Transverse colon (tissue), 4 donors: ENCODE results near the gene RHOD. TPM values are rescaled to one million over a fixed set of nuclear protein-coding genes. Genes with fewer than 3 reads are reported as not detected.

ENCODE experiments used
- DNase-seq: peaks from one replicate; pipeline ENCODE4 v3.0.0-alpha.2; 2019
- H3K27ac ChIP-seq, 4 donors: fragments of 200-600 bp; sonication (generic); 2 replicates each; pipeline ENCODE4 v1.5.1; 2016 to 2018; ENCODE audit warnings: inconsistent platforms in 4 of 4
- H3K27me3 ChIP-seq: fragments of 200-600 bp; sonication (generic); 2 replicates; pipeline ENCODE4 v1.5.1; 2017; ENCODE audit warnings: inconsistent platforms
- H3K36me3 ChIP-seq, 4 donors: fragments of 200-600 bp; sonication (generic); 2 replicates each; pipeline ENCODE4 v1.5.1; 2017 to 2019; ENCODE audit warnings: inconsistent platforms in 4 of 4
- H3K4me1 ChIP-seq, 4 donors: fragments of 200-600 bp; sonication (generic); 2 replicates each; pipeline ENCODE4 v1.5.1; 2017 to 2020; ENCODE audit warnings: inconsistent platforms in 4 of 4
- H3K4me3 ChIP-seq, 4 donors: fragments of 200-600 bp; sonication (generic); 1 replicate in 1 of 4; 2 replicates in 3 of 4; pipeline versions ENCODE4 v1.5.1 to v1.6.1; 2017 to 2019; ENCODE audit warnings: inconsistent platforms in 4 of 4
- H3K9me3 ChIP-seq, 2 donors: fragments of 200-600 bp; sonication (generic); 2 replicates each; pipeline ENCODE4 v1.5.1; 2017 to 2019; ENCODE audit warnings: inconsistent platforms in 2 of 2
- EP300 ChIP-seq: sonication (generic); formaldehyde crosslinking; IDR thresholded peaks from one replicate; pipeline ENCODE4 v1.6.1; 2017; ENCODE audit warnings: antibody characterized with exemption, low read depth
- POLR2A ChIP-seq: fragments of 450-650 bp; IDR thresholded peaks from one replicate; pipeline ENCODE4 v1.6.1; 2016; ENCODE audit warnings: antibody characterized with exemption, mild to moderate bottlenecking, moderate library complexity
- POLR2AphosphoS5 ChIP-seq, 3 donors: sonication (generic); formaldehyde crosslinking; IDR thresholded peaks; one replicate each; pipeline ENCODE4 v1.6.1; 2016; ENCODE audit warnings: antibody characterized with exemption in 3 of 3
- WGBS, 2 donors: methylation state at CpG; one replicate each; pipeline ENCODE4 v1.1.5; 2018; ENCODE audit warnings: low coverage in 1 of 2; 5-methylcytosine and 5-hydroxymethylcytosine counted together
- in situ Hi-C, 4 donors: fragments of 200-750 bp; cut with MboI; loops; one replicate each; pipeline versions ENCODE4 v1.15.0 to v1.15.1; 2017; ENCODE audit warnings: low sequenced_read_pairs in 3 of 4, low pct_ligation_motif_present in 1 of 4, low pct_unique_long_range_greater_than_20kb in 1 of 4
- intact Hi-C: fragments of 100-400 bp; cut with DNase I; formaldehyde crosslinking; loops from one replicate; pipeline ENCODE4 v1.15.1; 2023; ENCODE audit warnings: low total_unique reads
- total RNA-seq, 4 donors: library from RNA; depleted of rRNA; stranded (reverse); fragments of >200 nt; gene quantifications; one replicate each; pipeline ENCODE4 v1.1.0, GENCODE V29; 2016
- TF ChIP-seq, protein P1 (sequence below), 5 experiments: fragments of 200-600 bp in 3 of 5; fragments of 450-650 bp in 2 of 5; sonication (generic) in 3 of 5; IDR thresholded peaks; 1 replicate in 2 of 5; 2 replicates in 3 of 5; pipeline ENCODE4 v1.5.1; 2016 to 2017; ENCODE audit warnings: antibody characterized with exemption in 5 of 5, inconsistent platforms in 3 of 5, mild to moderate bottlenecking in 2 of 5, moderate library complexity in 1 of 5

RHOD gene
- total RNA-seq, 4 donors from 2014 or later = 1.2 to 54.6 (median 5.8) TPM

DNA sequence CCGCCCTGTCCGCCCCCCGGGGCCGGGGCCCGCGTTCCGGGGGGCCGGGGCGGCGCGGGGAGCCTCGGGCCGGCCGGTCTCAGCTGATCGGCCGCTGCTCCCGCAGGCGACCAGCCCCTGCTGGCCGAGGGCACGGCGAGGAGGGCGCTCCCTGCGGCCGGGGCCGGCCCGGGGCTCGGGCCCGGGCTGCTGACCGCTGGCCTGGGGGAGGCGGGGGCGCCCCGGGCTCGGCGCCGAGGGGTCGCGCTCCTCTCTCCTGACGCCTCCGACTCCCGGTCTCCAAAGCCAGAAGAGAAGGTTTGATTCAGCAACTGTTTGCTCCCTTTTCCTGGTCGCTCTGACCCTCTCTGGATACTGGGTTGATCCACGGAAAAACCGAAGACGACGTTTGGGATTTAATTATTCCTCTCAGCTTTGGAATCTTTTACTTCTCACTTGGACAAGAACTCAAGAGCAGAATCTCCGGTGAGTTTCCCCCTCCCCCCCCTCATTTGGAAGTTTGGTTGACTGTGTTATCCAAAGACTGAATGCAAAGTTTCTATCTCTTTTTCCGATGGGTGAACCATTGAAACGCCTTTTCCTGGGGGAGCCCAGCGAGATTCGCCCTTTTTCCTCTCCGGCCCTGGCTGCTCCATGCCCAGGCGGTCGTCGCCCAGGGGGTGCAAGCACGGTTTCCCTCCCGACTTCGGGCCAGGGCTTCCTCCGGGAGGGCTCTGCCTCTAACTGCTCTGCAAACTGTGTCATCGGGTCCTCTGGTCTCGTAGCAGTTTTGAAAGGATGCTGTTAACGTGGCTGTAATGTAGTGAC, 63.1 kb downstream of the RHOD start:
- WGBS, 2 donors = 0 to 1% methylated on average over 7 to 32 of the region's 61 CpGs
- Histone ChIP-seq H3K27me3 (no peaks in the 10 kb centered on the region), H3K4me1 (peaks cover 17 to 59% (median 22%) of the 10 kb centered on the region in 4 donors), H3K27ac (peak overlapping the region; percentile 98 to 100 (median 100)), H3K36me3 (peaks cover 0 to 2% (median 0%) of the 10 kb centered on the region in 4 donors), H3K9me3 (no peaks in the 10 kb centered on the region), H3K4me3 (peak overlapping the region; percentile 98 to 100 (median 98))
- peak; percentile 32 for DNase-seq
- in situ Hi-C loops (no loop called here), intact Hi-C loops (loop anchor here (5.0 kb wide), 1 partner anchor 1047 kb away; the partner anchor contains the start of gene PACS1)
- TF ChIP-seq POLR2A (no peak), EP300 (no peak), POLR2AphosphoS5 (IDR thresholded peaks at IDR 0.05) (no peak)
- TF ChIP-seq, protein P1, sequence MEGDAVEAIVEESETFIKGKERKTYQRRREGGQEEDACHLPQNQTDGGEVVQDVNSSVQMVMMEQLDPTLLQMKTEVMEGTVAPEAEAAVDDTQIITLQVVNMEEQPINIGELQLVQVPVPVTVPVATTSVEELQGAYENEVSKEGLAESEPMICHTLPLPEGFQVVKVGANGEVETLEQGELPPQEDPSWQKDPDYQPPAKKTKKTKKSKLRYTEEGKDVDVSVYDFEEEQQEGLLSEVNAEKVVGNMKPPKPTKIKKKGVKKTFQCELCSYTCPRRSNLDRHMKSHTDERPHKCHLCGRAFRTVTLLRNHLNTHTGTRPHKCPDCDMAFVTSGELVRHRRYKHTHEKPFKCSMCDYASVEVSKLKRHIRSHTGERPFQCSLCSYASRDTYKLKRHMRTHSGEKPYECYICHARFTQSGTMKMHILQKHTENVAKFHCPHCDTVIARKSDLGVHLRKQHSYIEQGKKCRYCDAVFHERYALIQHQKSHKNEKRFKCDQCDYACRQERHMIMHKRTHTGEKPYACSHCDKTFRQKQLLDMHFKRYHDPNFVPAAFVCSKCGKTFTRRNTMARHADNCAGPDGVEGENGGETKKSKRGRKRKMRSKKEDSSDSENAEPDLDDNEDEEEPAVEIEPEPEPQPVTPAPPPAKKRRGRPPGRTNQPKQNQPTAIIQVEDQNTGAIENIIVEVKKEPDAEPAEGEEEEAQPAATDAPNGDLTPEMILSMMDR (IDR thresholded peaks at IDR 0.05) = no peak

DNA sequence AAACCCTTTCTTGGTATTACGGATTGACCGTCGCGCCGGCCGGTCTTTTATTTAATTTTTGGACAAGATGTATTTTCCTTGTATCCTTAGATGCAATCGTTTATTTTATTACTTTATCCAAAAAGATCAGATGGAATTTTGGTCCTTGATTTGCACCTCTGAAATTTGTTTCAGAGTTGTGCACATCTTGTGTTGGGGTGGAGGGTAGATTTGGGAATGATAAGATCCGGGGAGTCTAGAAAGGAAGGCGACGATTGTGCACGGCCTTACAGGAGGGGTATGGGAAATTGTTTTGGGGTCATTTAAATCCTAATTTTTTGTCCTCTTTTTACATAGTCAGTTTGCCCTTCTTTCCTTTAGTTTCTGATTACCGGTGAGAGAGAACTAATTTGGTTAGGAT, 63.8 kb downstream of the RHOD start:
- Histone ChIP-seq H3K9me3 (no peaks in the 10 kb centered on the region), H3K4me1 (peaks cover 17 to 59% (median 22%) of the 10 kb centered on the region in 4 donors), H3K4me3 (peak overlapping the region; percentile 33 to 100 (median 98)), H3K27ac (peak overlapping the region; percentile 98 to 100 (median 100)), H3K27me3 (no peaks in the 10 kb centered on the region), H3K36me3 (peaks cover 0 to 8% (median 0%) of the 10 kb centered on the region in 4 donors)
- in situ Hi-C loops (no loop called here), intact Hi-C loops (loop anchor here (5.0 kb wide), 1 partner anchor 1048 kb away; the partner anchor contains the start of gene PACS1)
- no peak for TF ChIP-seq POLR2AphosphoS5 (IDR thresholded peaks at IDR 0.05)
- TF ChIP-seq, protein P1 (IDR thresholded peaks at IDR 0.05) = no peak
- no peak for TF ChIP-seq POLR2A
- no peak for TF ChIP-seq EP300
- no peak for DNase-seq
- 1% methylated on average over 12 of the region's 12 CpGs for WGBS, 2 donors

DNA sequence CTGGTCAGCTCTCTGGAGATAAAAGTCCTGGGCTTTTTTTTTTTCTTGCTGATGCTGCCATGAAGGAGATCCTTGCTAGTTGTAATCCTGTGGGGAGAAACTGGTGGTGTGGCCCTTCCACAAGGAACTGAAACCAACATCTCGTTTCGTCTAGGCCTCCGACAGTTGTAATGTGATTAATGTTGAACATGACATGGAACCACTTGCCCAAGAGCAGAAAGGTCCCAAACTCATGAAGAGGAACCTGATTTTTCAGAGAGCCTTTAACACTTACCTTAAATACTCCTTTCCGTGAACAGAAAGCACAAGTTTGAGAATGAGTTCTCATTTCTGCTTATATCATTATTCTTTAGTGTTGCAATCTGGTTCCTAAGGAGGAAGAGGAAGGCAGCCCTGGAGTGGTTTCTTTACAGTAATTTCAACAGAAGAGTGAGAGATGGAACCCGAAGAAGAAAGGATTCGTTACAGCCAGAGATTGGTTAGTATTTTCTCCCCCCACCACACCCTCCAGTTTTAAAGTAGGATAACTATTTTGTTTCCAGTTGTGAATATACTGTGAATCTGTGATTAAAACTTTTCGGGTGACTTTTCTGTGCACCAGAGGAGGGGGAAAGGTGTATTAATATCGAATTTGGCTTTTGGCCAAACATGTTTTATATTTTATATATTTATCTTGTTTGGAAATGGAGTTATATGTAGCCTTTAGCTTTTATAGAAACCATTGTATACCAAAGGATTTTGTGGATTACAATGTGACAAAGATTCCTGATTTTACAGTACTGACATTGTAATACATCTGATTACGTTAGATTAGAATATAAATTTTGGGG, 64.4 kb downstream of the RHOD start:
- Histone ChIP-seq H3K36me3 (peaks cover 0 to 11% (median 2%) of the 10 kb centered on the region in 4 donors), H3K27ac (peak overlapping the region; percentile 98 to 100 (median 100)), H3K9me3 (no peaks in the 10 kb centered on the region), H3K4me1 (peaks cover 17 to 55% (median 22%) of the 10 kb centered on the region in 4 donors), H3K27me3 (no peaks in the 10 kb centered on the region), H3K4me3 (peak overlapping the region; percentile 33 to 100 (median 98))
- TF ChIP-seq POLR2A (peak; percentile 26), EP300 (no peak), POLR2AphosphoS5 (IDR thresholded peaks at IDR 0.05) (peak in 1 of 3 donors; percentile 10)
- TF ChIP-seq, protein P1 (IDR thresholded peaks at IDR 0.05) = no peak
- in situ Hi-C loops = no loop called here
- DNase-seq = peak; percentile 53
- 3 to 9% methylated on average over 6 to 9 of the region's 9 CpGs for WGBS, 2 donors
- intact Hi-C loops = loop anchor here (5.0 kb wide), 1 partner anchor 1049 kb away; the partner anchor contains the start of gene PACS1

Other genes starting within 250 kb of the RHOD start
- 10 to 100 TPM; 14.5 to 40.3 (median 37.4) TPM for gene RCE1, start 213.4 kb upstream of the RHOD start, total RNA-seq
- 10 to 100 TPM; 14.3 to 52.3 (median 22.6) TPM for gene LRFN4, start 199.8 kb upstream of the RHOD start, total RNA-seq
- 100 to 1,000 TPM in 1 of 4 donors, 10 to 100 TPM in 3; 14.9 to 246 (median 38.1) TPM for gene PC, start 98.5 kb upstream of the RHOD start, total RNA-seq
- 10 to 100 TPM in 3 of 4 donors, not detected in 1; 21.0 to 88.3 (median 56.1) TPM for gene C11orf86, start 81.5 kb upstream of the RHOD start, total RNA-seq
- gene SYT12, start 33.7 kb upstream of the RHOD start, total RNA-seq = not detected
- gene KDM2A, start 62.4 kb downstream of the RHOD start, total RNA-seq = 100 to 1,000 TPM in 1 of 4 donors, 10 to 100 TPM in 3; 65.3 to 137 (median 81.2) TPM
- gene GRK2, start 209.6 kb downstream of the RHOD start, total RNA-seq = 100 to 1,000 TPM; 104 to 294 (median 160) TPM
- gene ANKRD13D, start 232.5 kb downstream of the RHOD start, total RNA-seq = 100 to 1,000 TPM in 1 of 4 donors, 10 to 100 TPM in 3; 19.7 to 194 (median 54.5) TPM
- 100 to 1,000 TPM in 2 of 4 donors, 10 to 100 TPM in 2; 73.0 to 174 (median 123) TPM for gene SSH3, start 246.7 kb downstream of the RHOD start, total RNA-seq